LNCaP clone FGC (cell line): ENCODE data around the gene ATP13A5.

Source experiments
- DNase-seq: peaks from one replicate; pipeline ENCODE4 v3.0.0-alpha.2; 2011; ENCODE audit warnings: low read depth
- H3K4me3 ChIP-seq: 2 replicates; pipeline ENCODE4 v1.5.1; 2011; ENCODE audit warnings: mild to moderate bottlenecking, low read depth, low read length, control low read depth
- CTCF ChIP-seq: IDR thresholded peaks from 2 replicates; pipeline ENCODE4 v1.5.1; 2012; ENCODE audit warnings: mild to moderate bottlenecking; ENCODE audit not compliant: control insufficient read depth, insufficient read depth; ENCODE audit errors: extremely low read depth

ATP13A5 gene

GRCh38 chr3:193396451-193397244, 18.1 kb upstream of the ATP13A5 start:
- no peak for TF ChIP-seq CTCF
- H3K4me3 ChIP-seq, result no peak overlapping the region
- DNase-seq, result no peak

- no peak for TF ChIP-seq CTCF
- H3K4me3 ChIP-seq, result no peak overlapping the region
- no peak for DNase-seq
Observed at GRCh38 chr3:193391902-193392301, 13.3 kb upstream of the ATP13A5 start.

GRCh38 chr3:193389335-193389734, 10.8 kb upstream of the ATP13A5 start:
- no peak overlapping the region for H3K4me3 ChIP-seq
- DNase-seq, result no peak
- no peak for TF ChIP-seq CTCF

GRCh38 chr3:193388361-193388760, 9.8 kb upstream of the ATP13A5 start:
- no peak overlapping the region for H3K4me3 ChIP-seq
- no peak for TF ChIP-seq CTCF
- DNase-seq, result no peak

GRCh38 chr3:193387596-193387995, 9.0 kb upstream of the ATP13A5 start:
- no peak overlapping the region for H3K4me3 ChIP-seq
- TF ChIP-seq CTCF, result no peak
- DNase-seq, result no peak

GRCh38 chr3:193377591-193377990, 962 bp downstream of the ATP13A5 start:
- no peak for TF ChIP-seq CTCF
- no peak for DNase-seq
- no peak overlapping the region for H3K4me3 ChIP-seq

- H3K4me3 ChIP-seq, result no peak overlapping the region
- no peak for DNase-seq
- TF ChIP-seq CTCF, result no peak
Observed at GRCh38 chr3:193375614-193376013, 2.9 kb downstream of the ATP13A5 start.
